Dendritic cell treated with granulocyte-macrophage colony-stimulating factor and Interleukin-4, amounts not matched to agents 40 ng/mL and 50 ng/mL, for 4 days (primary cell): ENCODE data around the gene TMC6.
A peak's percentile ranks its signal among the peaks of the same experiment; 100 is the strongest.

Source experiments
- H3K27ac Mint-ChIP-seq: one replicate; pipeline ENCODE4 v1.8.0; 2022; ENCODE audit warnings: mild to moderate bottlenecking, mixed read lengths
- H3K27me3 Mint-ChIP-seq: one replicate; pipeline ENCODE4 v1.8.0; 2022; ENCODE audit warnings: mild to moderate bottlenecking, mixed read lengths
- H3K36me3 Mint-ChIP-seq: one replicate; pipeline ENCODE4 v1.8.0; 2022; ENCODE audit warnings: low read depth, mixed read lengths
- H3K4me1 Mint-ChIP-seq: one replicate; pipeline ENCODE4 v1.8.0; 2022; ENCODE audit warnings: low read depth, mixed read lengths
- H3K4me3 Mint-ChIP-seq: one replicate; pipeline ENCODE4 v1.8.0; 2022; ENCODE audit warnings: mild to moderate bottlenecking, moderate library complexity, mixed read lengths
- H3K9me3 Mint-ChIP-seq: one replicate; pipeline ENCODE4 v1.8.0; 2022; ENCODE audit warnings: mixed read lengths
- intact Hi-C: fragments of 100-400 bp; cut with micrococcal nuclease; formaldehyde crosslinking; loops from one replicate; pipeline ENCODE4 v1.15.0; 2022

TMC6 gene

GRCh38 chr17:78127239-78127887 lies 1.2 kb downstream of the TMC6 start:
- peaks cover 73% of the 10 kb centered on the region for H3K36me3 Mint-ChIP-seq

DNA sequence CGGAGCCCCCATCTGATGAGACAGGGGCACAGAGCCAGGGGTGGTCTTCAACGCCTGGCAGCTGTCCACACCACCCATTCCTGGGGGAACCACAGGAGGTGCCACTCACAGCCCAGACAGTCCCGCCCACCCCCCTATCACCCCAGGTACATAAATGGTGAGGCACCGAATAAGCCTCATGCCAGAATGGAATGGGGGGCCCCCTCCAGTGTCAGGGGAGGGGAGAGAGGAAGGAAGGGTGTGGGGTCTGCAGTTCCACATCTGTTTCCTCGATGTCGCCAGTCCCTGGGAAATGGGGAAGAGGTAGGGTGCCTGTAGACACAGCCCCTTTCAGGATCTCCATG lies 1.7 kb downstream of the TMC6 start:
- H3K36me3 Mint-ChIP-seq = peaks cover 77% of the 10 kb centered on the region
- H3K9me3 Mint-ChIP-seq = no peaks in the 10 kb centered on the region
- peak overlapping the region; percentile 93 for H3K4me3 Mint-ChIP-seq
- peaks cover 93% of the 10 kb centered on the region for H3K4me1 Mint-ChIP-seq
- intact Hi-C loops = loop anchor here (2.0 to 5.0 kb wide), 2 partner anchors 14 to 60 kb away; partner anchors contain the start of genes AFMID and TK1
- no peaks in the 10 kb centered on the region for H3K27me3 Mint-ChIP-seq
- peak overlapping the region; percentile 93 for H3K27ac Mint-ChIP-seq

More at GRCh38 chr17:78127239-78127887, 1.2 kb downstream of the TMC6 start:
- peak overlapping the region; percentile 93 for H3K4me3 Mint-ChIP-seq
- H3K27ac Mint-ChIP-seq = peak overlapping the region; percentile 93
- peaks cover 91% of the 10 kb centered on the region for H3K4me1 Mint-ChIP-seq
- H3K27me3 Mint-ChIP-seq = peaks cover 2% of the 10 kb centered on the region
- H3K9me3 Mint-ChIP-seq = no peaks in the 10 kb centered on the region
- intact Hi-C loops = loop anchor here (2.0 to 5.0 kb wide), 2 partner anchors 15 to 60 kb away; partner anchors contain the start of genes AFMID and TK1

- H3K9me3 Mint-ChIP-seq = no peaks in the 10 kb centered on the region
- peak overlapping the region; percentile 93 for H3K27ac Mint-ChIP-seq
Observed at GRCh38 chr17:78125976-78126894, 2.3 kb downstream of the TMC6 start.

DNA sequence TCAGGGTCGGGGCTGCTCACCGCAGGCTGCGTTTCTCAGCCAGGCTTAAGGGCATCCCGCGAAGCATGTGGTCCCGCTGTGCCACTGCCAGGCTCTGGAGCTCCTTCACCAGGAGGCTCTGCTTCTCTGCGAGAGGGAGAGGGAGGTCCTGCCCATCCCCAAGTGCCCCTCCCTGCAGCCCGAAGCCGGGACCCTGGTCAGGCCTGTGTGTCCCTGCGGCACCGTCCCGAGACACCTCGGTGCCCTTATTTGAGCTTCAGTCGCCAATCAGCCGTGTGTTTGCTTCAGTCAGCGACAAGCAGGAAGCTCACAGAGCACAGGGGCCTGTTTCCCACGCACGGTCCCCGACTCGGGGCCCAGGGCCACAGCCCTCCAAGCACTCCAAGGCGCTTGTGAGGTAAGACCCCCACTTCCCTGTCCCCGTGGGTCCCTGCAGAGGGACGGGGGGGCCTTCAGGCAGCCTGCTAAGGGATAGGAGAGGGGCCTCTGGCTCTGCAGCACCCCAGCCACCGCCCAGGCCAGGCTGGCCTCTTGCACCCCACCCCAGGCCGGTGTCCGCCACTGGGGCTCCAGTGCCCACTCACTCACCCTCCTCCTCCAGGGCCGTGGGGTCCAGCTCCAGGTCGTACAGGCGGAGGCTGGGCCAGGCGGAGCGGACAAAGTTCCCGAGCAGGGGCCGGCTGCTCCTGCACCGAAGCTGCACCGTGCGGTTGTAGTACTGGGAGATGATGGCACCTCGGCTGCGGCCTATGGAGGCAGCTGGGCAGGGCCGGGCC lies 3.2 kb downstream of the TMC6 start:
- Mint-ChIP-seq H3K27me3 (no peaks in the 10 kb centered on the region), H3K36me3 (peaks cover 85% of the 10 kb centered on the region), H3K9me3 (no peaks in the 10 kb centered on the region), H3K4me1 (peaks cover 93% of the 10 kb centered on the region), H3K4me3 (peak overlapping the region; percentile 59), H3K27ac (peak overlapping the region; percentile 82)
- intact Hi-C loops = loop anchor here (5.0 kb wide), 1 partner anchor 62 kb away; the partner anchor contains the start of genes AFMID and TK1

More at GRCh38 chr17:78125976-78126894, 2.3 kb downstream of the TMC6 start:
- H3K27me3 Mint-ChIP-seq = no peaks in the 10 kb centered on the region
- intact Hi-C loops = loop anchor here (2.0 to 5.0 kb wide), 2 partner anchors 13 to 61 kb away; partner anchors contain the start of genes AFMID and TK1
- peaks cover 83% of the 10 kb centered on the region for H3K36me3 Mint-ChIP-seq
- peak overlapping the region; percentile 93 for H3K4me3 Mint-ChIP-seq
- H3K4me1 Mint-ChIP-seq = peaks cover 94% of the 10 kb centered on the region

DNA sequence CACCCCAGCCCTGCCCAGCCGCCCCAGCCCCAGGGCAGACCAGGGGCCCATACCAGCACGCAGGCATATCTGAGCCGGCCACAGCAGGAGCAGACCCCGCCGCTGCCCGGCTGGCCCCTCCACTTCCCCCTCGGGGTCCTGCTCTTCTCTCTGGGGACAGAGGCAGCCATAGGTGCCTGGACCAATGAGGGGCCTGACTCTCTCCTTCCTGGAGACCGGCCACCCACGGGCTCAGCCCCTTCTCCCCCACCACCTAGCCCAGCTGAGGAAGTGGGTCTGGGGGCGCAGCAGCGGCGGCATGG lies 3.8 kb downstream of the TMC6 start:
- Mint-ChIP-seq H3K9me3 (no peaks in the 10 kb centered on the region), H3K4me1 (peaks cover 89% of the 10 kb centered on the region), H3K27me3 (no peaks in the 10 kb centered on the region), H3K27ac (peak overlapping the region; percentile 82), H3K36me3 (peaks cover 89% of the 10 kb centered on the region), H3K4me3 (peak overlapping the region; percentile 59)
- intact Hi-C loops = loop anchor here (5.0 kb wide), 1 partner anchor 63 kb away; the partner anchor contains the start of genes AFMID and TK1

- no peaks in the 10 kb centered on the region for H3K9me3 Mint-ChIP-seq
- H3K27me3 Mint-ChIP-seq = no peaks in the 10 kb centered on the region
- peak overlapping the region; percentile 26 for H3K4me3 Mint-ChIP-seq
- peaks cover 94% of the 10 kb centered on the region for H3K36me3 Mint-ChIP-seq
- intact Hi-C loops = no loop called here
- peak overlapping the region; percentile 82 for H3K27ac Mint-ChIP-seq
- peaks cover 84% of the 10 kb centered on the region for H3K4me1 Mint-ChIP-seq
Observed at GRCh38 chr17:78124081-78124835, 4.3 kb downstream of the TMC6 start.

DNA sequence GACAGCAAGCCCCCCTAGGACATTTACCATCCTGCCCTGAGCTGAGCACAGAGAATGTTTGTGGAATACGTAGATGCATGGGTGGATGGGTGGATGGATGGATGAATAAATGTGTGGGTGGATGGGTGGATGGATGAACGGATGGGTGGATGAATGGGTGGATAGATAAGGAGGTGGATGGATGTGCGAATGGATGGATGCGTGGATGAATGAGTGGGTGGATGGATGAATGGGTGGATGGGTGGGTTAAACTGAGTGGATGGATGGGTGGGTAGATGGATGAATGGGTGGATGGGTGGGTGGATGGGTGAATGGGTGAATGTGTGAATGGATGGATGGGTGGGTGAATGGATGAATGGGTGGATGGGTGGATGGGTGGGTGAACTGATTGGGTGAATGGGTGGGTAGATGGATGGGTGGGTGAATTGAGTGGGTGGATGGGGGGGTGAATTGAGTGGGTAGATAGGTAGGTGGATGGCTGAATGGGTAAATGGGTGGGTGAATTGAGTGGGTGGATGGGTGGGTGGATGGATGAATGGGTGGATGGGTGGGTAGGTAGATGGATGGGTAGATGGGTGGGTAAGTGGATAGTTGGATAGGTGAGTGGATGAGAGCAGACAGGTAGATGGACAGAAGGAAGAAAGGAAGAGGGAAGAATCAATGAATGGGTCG lies 5.2 kb downstream of the TMC6 start:
- intact Hi-C loops = no loop called here
- Mint-ChIP-seq H3K27me3 (no peaks in the 10 kb centered on the region), H3K9me3 (no peaks in the 10 kb centered on the region), H3K4me1 (peaks cover 77% of the 10 kb centered on the region), H3K36me3 (peaks cover 97% of the 10 kb centered on the region), H3K27ac (peak overlapping the region; percentile 82), H3K4me3 (no peak overlapping the region)

DNA sequence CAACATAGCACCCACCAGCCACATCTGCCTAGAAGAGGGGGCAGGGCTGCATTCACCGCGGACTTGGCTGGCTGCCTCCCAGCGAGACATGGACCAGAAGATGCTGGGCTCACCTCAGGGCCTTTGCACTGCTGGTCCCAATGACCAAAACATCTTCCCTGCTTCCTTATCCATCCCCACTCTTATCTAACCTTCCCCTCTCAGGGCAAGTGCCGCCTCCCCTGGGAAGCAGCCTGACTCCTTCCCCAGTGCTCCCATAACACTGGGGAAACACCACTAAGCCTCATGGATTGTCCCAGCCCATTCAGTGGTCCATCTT lies 5.7 kb downstream of the TMC6 start:
- H3K36me3 Mint-ChIP-seq = peaks cover 99% of the 10 kb centered on the region
- H3K4me3 Mint-ChIP-seq = no peak overlapping the region
- H3K27ac Mint-ChIP-seq = no peak overlapping the region
- peaks cover 80% of the 10 kb centered on the region for H3K4me1 Mint-ChIP-seq
- no peaks in the 10 kb centered on the region for H3K9me3 Mint-ChIP-seq
- no peaks in the 10 kb centered on the region for H3K27me3 Mint-ChIP-seq
- intact Hi-C loops = no loop called here

- Mint-ChIP-seq H3K27ac (peak overlapping the region; percentile 4), H3K4me1 (peaks cover 80% of the 10 kb centered on the region), H3K27me3 (no peaks in the 10 kb centered on the region), H3K9me3 (no peaks in the 10 kb centered on the region), H3K36me3 (peaks cover 99% of the 10 kb centered on the region), H3K4me3 (no peak overlapping the region)
- intact Hi-C loops = no loop called here
Observed at GRCh38 chr17:78122216-78122930, 6.2 kb downstream of the TMC6 start.

GRCh38 chr17:78121801-78122215 lies 6.7 kb downstream of the TMC6 start:
- H3K4me3 Mint-ChIP-seq = no peak overlapping the region
- no peaks in the 10 kb centered on the region for H3K27me3 Mint-ChIP-seq
- H3K9me3 Mint-ChIP-seq = no peaks in the 10 kb centered on the region
- intact Hi-C loops = no loop called here
- peak overlapping the region; percentile 4 for H3K27ac Mint-ChIP-seq
- peaks cover 99% of the 10 kb centered on the region for H3K36me3 Mint-ChIP-seq
- peaks cover 75% of the 10 kb centered on the region for H3K4me1 Mint-ChIP-seq

DNA sequence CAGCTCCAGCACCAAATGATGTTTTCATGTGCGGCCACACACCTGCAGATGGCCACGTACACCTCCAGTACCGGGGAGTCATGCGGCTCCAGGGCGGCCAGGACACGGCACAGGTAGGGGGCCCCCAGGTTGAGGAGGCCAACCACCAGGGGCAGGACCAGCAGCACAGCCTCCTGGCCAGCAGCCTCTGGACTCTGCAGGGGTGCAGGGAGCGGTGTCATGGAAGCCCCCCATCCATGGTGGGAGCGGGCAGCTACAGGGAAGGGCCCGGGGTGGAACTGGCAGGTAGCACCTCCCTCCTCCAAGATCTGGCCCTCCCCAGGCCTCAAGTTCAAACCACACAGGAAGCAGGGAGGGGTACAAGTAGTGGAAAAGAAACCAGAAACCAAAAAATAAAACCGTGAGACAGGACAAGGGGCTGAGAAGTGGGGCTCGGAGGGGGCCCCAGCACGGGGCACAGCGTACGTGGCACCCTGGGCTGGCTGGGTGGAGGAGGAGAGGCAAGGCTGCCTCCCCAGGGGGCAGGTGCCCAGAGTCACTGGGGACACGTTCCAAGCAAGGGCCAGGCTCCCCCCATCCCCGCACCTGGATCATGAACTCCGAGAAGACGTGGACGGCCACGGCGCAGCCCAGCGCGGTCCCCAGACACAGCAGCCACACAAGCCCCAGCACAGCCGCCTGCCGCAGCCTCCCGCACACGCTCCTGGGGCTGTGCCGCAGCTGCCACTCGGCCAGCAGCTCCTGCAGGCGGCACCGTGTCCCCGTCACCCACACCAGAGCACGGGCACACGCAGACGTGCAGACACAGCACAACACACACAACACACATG lies 7.4 kb downstream of the TMC6 start:
- intact Hi-C loops = no loop called here
- no peaks in the 10 kb centered on the region for H3K9me3 Mint-ChIP-seq
- peaks cover 99% of the 10 kb centered on the region for H3K36me3 Mint-ChIP-seq
- H3K27ac Mint-ChIP-seq = peak overlapping the region; percentile 4
- H3K4me1 Mint-ChIP-seq = peaks cover 68% of the 10 kb centered on the region
- no peaks in the 10 kb centered on the region for H3K27me3 Mint-ChIP-seq
- no peak overlapping the region for H3K4me3 Mint-ChIP-seq

DNA sequence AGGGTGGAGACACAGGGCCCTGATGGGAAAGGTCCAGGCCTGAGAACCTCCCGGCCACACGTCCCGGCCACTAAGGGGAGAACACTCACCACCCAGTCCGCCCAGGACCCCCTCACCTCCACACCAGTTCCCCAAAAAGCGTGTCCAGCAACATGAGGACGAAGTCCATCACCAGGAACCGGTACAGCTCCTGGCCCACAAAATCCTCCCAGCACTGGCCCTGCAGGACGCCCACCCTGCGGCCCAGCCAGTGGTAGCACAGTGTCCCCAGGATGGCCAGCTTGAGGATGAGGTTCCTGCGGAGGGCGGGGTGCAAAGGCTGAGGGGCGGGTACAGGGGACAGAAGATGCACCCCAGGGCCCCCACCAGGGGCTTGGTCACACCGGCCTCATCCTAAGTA lies 8.0 kb downstream of the TMC6 start:
- H3K4me1 Mint-ChIP-seq = peaks cover 62% of the 10 kb centered on the region
- H3K27ac Mint-ChIP-seq = no peak overlapping the region
- intact Hi-C loops = no loop called here
- H3K9me3 Mint-ChIP-seq = no peaks in the 10 kb centered on the region
- H3K4me3 Mint-ChIP-seq = no peak overlapping the region
- peaks cover 96% of the 10 kb centered on the region for H3K36me3 Mint-ChIP-seq
- no peaks in the 10 kb centered on the region for H3K27me3 Mint-ChIP-seq
